ENCODE data around the gene ZXDA.
"Not testable (repeated sequence)": the region's sequence is repeated elsewhere in the genome, so short reads cannot be mapped to it uniquely, and the experiment has no call there.

ZXDA gene

GRCh38 chrX:57910287-57910912, at the start of gene ZXDA:
Gene ZXDA, minus strand, starts transcription at chrX:57910458. Its CDS starts 38 bp downstream, at chrX:57910420.
- DNase-seq = peak; percentile 2

DNA sequence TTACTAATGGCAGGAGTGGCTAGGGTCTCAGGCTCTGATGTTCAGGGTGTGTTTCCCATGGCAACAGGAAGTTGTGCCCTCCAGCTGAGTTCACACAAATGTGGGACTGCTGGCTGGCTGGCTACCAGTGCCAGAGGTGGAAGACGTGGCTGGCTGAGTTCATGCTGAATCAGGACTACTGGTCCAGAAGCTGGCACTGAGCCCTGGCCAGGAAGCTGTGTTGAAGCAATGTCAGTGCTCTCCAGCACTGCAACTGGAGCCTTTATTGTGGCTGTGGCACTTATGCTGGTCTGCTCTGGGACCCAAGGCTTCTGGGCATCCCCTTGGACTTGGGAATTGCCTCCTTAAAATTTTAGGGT, 42.0 kb upstream of the ZXDA start:
- DNase-seq = no peak

DNA sequence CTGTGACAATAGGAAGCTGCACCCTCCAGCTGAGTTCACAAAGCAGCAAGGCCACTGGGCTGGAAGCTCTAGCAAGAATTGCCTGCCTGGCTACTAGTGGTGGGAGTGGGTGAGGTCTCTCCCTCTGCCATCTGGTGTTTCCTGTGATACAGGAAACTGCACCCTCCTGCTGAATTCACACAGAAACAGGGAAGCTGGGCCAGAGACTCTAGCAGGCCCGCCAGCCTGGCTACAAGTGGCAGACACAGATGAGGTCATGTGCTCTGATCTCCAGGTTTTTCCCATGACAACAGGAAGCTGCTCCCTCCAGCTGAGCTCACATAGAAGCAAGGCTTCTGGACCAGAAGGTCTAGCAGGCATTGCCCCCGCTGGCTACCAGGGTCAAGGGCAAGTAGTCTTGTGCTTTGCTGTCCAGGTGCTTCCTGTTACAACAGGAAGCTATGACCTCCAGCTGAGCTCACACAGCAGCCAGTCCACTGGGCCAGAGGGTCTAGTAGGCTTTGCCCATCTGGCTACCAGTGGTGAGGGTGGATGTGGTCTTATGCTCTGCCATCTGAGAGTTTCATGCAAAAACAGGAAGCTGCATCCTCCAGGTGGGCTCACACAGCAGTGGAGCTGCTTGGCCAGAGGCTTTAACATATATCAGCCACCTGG, 41.5 kb upstream of the ZXDA start:
- DNase-seq = no peak

- DNase-seq = no peak
Observed at GRCh38 chrX:57933321-57933720, 23.1 kb upstream of the ZXDA start.

GRCh38 chrX:57932266-57932665, 22.0 kb upstream of the ZXDA start:
- DNase-seq = no peak

DNA sequence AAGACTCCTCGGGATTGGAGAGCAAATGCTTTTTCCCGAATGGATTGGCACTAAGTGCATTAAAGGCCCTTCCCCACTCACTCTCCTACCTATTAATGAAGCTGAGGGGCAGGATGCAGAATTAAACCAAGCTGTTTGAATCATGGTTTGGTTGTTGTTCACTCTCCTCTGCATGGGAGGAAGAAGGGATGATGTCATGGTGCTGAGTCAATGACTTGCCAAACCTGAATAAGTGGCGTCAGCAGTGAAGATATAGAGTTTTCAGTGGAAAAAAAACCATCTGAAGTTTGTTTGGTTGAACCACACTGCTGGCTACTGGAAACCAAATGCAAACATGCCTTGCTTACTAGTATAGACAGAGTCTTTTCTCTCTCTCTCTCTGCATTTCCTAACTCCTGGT, 19.8 kb upstream of the ZXDA start:
- DNase-seq = no peak

DNA sequence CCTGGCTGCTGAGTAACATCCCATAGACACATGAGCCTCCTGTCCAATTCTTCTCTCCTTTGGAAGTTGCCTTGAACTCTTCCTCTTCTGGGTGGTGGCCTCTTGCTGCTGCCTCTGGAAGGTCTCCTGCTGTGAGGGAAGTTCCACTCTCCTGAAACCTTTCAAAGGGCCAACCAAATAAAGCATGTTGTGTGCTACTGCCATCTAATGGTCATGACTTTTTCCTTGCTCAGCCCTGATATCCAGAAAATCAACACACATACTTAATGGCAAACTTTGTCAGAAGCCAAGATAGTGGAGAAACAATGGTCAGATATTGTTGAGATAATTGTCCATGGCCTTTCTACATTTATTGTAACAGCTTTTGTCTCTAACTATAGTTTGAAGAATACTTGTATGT, 19.1 kb upstream of the ZXDA start:
- no peak for DNase-seq

DNA sequence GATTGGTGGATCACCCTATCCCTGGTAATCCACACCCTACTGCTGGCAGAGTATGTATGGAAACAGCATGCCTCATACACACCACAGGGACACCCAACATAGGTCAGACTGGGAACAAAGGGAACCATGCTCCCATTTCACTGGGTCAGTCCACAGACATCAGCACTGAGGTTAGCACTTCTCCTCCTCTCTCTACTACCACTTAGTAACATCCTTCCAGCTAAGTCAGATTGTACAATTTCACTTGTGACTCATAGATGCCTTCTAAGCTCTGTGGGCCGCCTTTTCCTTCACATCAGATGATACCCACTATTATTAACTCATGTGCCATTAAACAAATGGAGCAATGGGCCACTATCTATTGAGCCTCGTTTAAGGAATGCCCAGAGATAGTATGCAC, 15.5 kb upstream of the ZXDA start:
- DNase-seq = no peak

DNA sequence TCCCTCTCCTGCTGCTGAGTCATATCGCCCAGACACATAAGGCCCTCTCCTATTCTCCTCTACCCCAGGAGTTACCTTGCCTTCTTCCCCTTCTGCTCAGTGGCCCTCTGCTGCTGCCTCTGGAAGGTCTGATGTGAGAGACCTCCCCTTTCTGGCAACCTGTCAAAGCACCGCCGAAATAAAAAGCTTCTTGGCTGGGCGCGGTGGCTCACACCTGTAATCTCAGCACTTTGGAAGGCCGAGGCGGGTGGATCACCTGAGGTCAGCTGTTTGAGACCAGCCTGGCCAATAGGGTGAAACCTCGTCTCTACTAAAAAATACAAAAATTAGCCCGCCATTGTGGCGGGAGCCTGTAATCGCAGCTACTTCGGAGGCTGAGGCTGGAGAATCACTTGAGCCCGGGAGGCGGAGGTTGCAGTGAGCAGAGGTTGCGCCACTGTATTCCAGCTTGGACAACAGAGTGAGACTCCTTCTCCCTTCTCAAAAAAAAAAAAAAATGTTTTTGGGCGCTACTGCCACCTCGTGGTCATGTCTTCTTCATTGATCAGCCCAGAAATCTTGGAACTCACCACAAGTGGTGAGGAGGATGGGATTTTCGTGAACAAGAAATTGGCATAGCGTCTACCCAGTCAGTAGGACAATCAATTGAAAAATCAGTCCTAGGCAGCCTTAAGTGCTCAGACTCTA, 8.6 kb upstream of the ZXDA start:
- peak; percentile 16 for DNase-seq

DNA sequence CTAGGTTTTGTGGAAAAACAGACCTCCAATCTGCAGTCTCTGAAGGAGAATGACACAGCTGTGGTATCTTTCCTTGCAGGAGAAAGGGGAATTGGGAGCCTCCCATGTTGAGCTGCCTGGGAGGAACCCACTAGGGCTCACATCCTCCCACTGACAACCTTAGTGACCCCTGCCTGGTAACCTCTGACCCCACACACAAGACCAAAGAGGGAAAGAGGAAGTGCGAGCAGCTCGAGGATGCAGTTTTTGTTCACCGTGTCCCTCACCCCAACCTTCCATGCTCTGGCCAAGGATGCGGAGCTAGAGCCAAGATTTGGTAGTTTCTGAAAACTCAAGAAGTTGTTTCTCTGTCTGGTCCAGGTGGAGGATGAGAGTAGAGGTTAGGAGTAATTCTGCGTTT, 5.4 kb upstream of the ZXDA start:
- DNase-seq = no peak

DNA sequence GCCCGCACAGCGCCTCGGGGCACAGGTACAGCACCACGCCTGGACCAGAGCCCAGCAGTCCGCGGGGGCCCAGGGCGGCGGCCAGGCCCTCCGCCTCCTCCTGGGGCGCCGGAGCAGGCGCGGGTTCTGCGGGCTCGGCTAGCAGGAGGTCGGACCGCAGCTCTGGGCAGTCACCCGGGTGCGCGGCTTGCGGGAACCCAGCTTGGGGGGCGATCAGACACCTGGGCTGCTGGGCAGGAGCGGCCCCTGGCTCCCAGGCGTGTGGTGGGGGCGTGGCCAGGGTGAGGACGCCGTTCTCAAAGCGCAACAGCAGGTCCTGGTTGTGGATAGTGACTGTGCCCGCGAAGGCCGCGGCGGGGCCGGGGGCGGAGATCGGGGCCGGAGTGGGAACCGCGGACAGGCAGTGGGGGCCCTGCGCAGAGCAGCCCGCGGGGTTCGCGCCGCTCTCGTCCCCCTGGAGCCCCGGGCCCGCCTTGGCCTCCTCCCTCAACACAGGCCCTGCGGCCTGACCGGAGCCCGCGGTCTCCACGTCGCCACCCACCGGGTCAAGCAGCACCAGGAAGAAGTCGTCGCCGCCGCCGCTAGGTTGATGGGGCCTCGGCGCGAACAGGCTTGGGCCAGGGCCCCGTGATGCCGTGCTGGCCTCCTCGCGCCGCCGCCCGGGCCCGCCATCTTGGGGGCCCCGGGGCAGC, 517 bp downstream of the ZXDA start:
- peak; percentile 2 for DNase-seq

- DNase-seq = not testable (repeated sequence)
Observed at GRCh38 chrX:57908972-57909594, 1.2 kb downstream of the ZXDA start.

DNA sequence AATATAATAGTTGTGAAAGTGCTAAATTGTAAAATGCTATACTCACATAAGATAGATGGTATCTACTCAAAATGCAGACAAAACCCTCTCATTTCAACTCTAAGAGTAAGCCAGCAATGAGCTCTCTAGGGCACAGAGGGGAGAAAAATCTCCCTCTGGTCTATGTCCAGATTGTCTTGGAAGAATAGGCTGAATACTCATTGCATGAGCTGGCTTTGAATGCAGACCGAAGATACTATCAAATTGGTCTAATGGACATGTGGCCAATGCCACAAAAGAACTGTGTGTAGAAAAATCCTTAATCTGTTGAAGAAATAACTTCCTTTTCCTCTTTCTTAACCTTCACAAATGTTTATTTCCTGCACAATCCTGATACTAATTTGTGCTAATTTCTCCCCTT, 3.5 kb downstream of the ZXDA start:
- no peak for DNase-seq

GRCh38 chrX:57905141-57905540, 5.1 kb downstream of the ZXDA start:
- no peak for DNase-seq

GRCh38 chrX:57904176-57904880, 5.9 kb downstream of the ZXDA start:
- DNase-seq = no peak

DNA sequence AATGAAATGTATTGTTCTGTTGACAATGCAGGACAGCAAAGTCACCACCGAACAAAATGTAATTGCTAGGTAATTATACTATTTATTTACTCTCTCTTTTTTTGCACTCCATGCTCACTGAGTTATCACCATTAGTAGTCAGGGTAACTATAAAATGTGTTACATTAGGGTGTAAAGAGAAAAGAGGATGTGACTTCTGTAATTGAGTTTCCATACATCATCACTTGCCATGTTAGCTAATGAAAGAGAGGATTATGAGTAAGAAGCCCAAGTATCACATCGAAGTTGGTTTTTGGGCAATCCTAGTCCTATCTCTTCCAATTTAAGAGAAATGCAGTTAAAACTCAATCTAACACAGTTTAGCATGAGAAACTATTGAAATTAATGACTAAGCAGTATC, 7.6 kb downstream of the ZXDA start:
- no peak for DNase-seq

GRCh38 chrX:57901466-57901865, 8.8 kb downstream of the ZXDA start:
- no peak for DNase-seq

- DNase-seq = no peak
Observed at GRCh38 chrX:57900975-57901374, 9.3 kb downstream of the ZXDA start.

DNA sequence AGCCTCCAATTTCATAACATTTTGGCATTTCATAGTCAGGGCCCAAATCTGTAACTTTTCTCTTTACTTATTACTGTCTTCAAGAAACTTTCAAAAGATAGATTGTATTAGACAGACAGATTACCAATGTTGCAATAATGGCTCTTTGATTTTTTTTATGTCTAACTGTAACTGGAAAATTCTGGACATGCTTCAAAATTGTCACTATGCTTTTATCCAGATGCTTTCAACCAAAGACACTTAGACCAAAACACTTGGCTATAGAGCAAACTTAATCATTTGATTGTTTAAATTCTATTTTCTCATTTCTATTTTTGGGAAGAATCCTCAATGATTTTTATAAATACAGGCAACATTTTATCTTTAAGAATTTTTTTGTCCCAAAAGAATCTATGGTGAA, 10.4 kb downstream of the ZXDA start:
- no peak for DNase-seq

GRCh38 chrX:57899064-57899463, 11.2 kb downstream of the ZXDA start:
- no peak for DNase-seq

DNA sequence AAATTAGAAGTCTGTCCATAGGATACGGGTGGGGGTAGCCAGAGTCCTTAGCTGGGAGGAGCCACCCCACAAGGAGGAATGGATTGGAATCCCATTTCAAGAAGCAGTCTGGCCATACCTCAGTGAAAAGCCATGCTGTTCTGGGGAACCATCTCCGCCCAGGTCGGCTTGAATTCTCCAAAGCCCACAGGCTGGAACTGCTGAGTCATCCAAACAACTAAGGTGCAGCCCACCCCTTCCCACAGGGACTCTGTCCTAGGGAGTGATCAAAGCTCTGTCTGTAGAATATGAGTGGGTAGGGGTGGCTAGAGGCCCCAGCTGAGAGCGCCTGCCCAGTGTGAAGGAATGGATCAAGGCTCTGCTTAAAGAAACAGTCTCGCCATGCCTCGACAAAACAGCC, 38.8 kb downstream of the ZXDA start:
- no peak for DNase-seq

Measured in activated CD4-positive, alpha-beta T cell treated with anti-CD3 and anti-CD28 coated beads, Interleukin-2, amount 50 U/mL, for 1 hour (primary cell).